ENCODE measurements around the gene CAMKMT. TPM values are rescaled to one million over a fixed set of nuclear protein-coding genes. Genes with fewer than 3 reads are reported as not detected.

The CAMKMT gene
- total and polyA plus RNA-seq, 9 of the 15 experiments (the other 6 are each of a cell fraction or from before 2014, with no cell fraction given) = 1.6 to 15.3 (median 7.4) TPM

DNA sequence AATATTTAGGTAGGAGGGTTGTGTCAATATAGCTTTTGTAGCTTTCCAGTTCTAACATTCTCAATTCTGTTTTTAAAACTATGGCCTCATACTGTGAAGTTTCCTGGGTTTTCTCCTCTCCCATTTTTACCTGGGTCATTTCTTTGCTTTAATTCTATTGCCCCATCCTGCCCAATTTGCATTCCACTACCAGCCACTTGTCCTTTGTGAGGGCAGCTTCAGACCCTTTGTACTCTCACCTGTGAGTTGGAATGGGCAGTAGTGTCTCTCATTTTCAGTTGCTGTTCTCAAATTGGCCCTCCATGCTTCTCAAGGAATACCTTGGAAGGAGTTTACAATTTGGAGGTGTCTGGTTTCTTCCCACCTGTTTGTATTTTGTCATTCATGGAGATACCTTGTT lies 108.4 kb downstream of the CAMKMT start (continued):
- TF ChIP-seq ZBTB5 (IDR thresholded peaks at IDR 0.05) (no peak), FUS (optimal IDR thresholded peaks at IDR 0.05; ENCODE audit: low read depth, low read length) (no peak), MCM7 (IDR thresholded peaks at IDR 0.05) (no peak)

- no peaks in the 10 kb centered on the region for H3K4me1 ChIP-seq (replicated peaks in 1 of 2; ENCODE audit: control insufficient read depth in 2 of 2, insufficient read depth in 2 of 2, low read length in 2 of 2)
- no peaks in the 10 kb centered on the region for H3K79me2 ChIP-seq (ENCODE audit: control insufficient read depth, insufficient read depth, low read length)
- POLR2A ChIA-PET = no interaction called here
- FAIRE-seq (no peak), DNase-seq (ENCODE audit: extremely low read depth in 1 of 4, low spot score in 3 of 4) (no peak), ATAC-seq (no peak)
- no peaks in the 10 kb centered on the region for H4K20me1 ChIP-seq (replicated peaks; ENCODE audit: control insufficient read depth, insufficient read depth, low read length)
- CTCF ChIA-PET (ENCODE audit: low intra/inter-chr PET ratio) = interaction anchor here (0.6 kb wide), 1 partner anchor 428 kb away, joined by 3 read pairs; no protein-coding TSS in a partner anchor
- no peaks in the 10 kb centered on the region for H3K9me3 ChIP-seq (replicated peaks; ENCODE audit: control insufficient read depth, insufficient read depth, low read depth, low read length)
- no peak overlapping the region for H3K4me2 ChIP-seq (ENCODE audit: insufficient read depth, low read length)
- H3K27ac ChIP-seq (ENCODE audit: extremely low read depth, low read depth, low read length) = no peak overlapping the region
- in situ Hi-C loops (cut with MboI) (no loop called here), intact Hi-C loops (cut with micrococcal nuclease) (loop anchor here (2.0 to 10.0 kb wide), 2 partner anchors 85 to 613 kb away; no protein-coding TSS in a partner anchor)
- no peaks in the 10 kb centered on the region for H3K36me3 ChIP-seq (ENCODE audit: control insufficient read depth, insufficient read depth, low read length)
- H3K9ac ChIP-seq (ENCODE audit: insufficient read depth in 1 of 2, low read depth in 2 of 2, low read length in 2 of 2) = no peak overlapping the region
- no peaks in the 10 kb centered on the region for H3K9me1 ChIP-seq (ENCODE audit: control insufficient read depth, insufficient read depth, low read length)
- no peaks in the 10 kb centered on the region for H3K27me3 ChIP-seq (ENCODE audit: control insufficient read depth in 2 of 2, insufficient read depth in 2 of 2, low read length in 2 of 2)
- no TSS peak for BruUV-seq (replicated peaks)
- H3K4me3 ChIP-seq = no peak overlapping the region
- TF ChIP-seq C11orf30 (IDR thresholded peaks at IDR 0.05; ENCODE audit: low read depth) (peak; percentile 51; the same call in 1 of the 2 replicates), PTBP1 (IDR thresholded peaks at IDR 0.05; ENCODE audit: low read depth, low read length) (no peak), KDM1A (IDR thresholded peaks at IDR 0.05) (no peak), TCF7L2 (IDR thresholded peaks at IDR 0.05; ENCODE audit: low read depth, low read length) (no peak), NR0B1 (IDR thresholded peaks at IDR 0.05; ENCODE audit: partially characterized antibody) (no peak), MAFG (tag; conservative IDR thresholded peaks at IDR 0.05) (peak; percentile 28), ZNF316 (IDR thresholded peaks at IDR 0.05) (peak; percentile 81)
- TF ChIP-seq, protein P1, sequence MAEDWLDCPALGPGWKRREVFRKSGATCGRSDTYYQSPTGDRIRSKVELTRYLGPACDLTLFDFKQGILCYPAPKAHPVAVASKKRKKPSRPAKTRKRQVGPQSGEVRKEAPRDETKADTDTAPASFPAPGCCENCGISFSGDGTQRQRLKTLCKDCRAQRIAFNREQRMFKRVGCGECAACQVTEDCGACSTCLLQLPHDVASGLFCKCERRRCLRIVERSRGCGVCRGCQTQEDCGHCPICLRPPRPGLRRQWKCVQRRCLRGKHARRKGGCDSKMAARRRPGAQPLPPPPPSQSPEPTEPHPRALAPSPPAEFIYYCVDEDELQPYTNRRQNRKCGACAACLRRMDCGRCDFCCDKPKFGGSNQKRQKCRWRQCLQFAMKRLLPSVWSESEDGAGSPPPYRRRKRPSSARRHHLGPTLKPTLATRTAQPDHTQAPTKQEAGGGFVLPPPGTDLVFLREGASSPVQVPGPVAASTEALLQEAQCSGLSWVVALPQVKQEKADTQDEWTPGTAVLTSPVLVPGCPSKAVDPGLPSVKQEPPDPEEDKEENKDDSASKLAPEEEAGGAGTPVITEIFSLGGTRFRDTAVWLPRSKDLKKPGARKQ (CRISPR knock-in tag; IDR thresholded peaks at IDR 0.05) = no peak
- TF ChIP-seq, protein P2, sequence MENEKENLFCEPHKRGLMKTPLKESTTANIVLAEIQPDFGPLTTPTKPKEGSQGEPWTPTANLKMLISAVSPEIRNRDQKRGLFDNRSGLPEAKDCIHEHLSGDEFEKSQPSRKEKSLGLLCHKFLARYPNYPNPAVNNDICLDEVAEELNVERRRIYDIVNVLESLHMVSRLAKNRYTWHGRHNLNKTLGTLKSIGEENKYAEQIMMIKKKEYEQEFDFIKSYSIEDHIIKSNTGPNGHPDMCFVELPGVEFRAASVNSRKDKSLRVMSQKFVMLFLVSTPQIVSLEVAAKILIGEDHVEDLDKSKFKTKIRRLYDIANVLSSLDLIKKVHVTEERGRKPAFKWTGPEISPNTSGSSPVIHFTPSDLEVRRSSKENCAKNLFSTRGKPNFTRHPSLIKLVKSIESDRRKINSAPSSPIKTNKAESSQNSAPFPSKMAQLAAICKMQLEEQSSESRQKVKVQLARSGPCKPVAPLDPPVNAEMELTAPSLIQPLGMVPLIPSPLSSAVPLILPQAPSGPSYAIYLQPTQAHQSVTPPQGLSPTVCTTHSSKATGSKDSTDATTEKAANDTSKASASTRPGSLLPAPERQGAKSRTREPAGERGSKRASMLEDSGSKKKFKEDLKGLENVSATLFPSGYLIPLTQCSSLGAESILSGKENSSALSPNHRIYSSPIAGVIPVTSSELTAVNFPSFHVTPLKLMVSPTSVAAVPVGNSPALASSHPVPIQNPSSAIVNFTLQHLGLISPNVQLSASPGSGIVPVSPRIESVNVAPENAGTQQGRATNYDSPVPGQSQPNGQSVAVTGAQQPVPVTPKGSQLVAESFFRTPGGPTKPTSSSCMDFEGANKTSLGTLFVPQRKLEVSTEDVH (IDR thresholded peaks at IDR 0.05; ENCODE audit: low read depth, partially characterized antibody) = no peak
- WGBS (ENCODE audit: insufficient coverage, low coverage, missing lambda C conversion rate) = 39% methylated on average over 3 of the region's 3 CpGs
- H2AFZ ChIP-seq (ENCODE audit: low read depth, low read length) = no peak overlapping the region
These were observed 116.1 kb downstream of the CAMKMT start for GRCh38 chr2:44477657-44478414.
